Measurements from ENCODE around the gene HSD3B2. TPM values are rescaled to one million over a fixed set of nuclear protein-coding genes. Genes with fewer than 3 reads are reported as not detected.
A peak's percentile ranks its signal among the peaks of the same experiment; 100 is the strongest.

Gene HSD3B2
- total RNA-seq, 1 experiment from 2014 or later = not detected

- H4K8ac ChIP-seq (replicated peaks; ENCODE audit: insufficient read length, low read depth, low read length) = no peak overlapping the region
- no peak overlapping the region for H3K56ac ChIP-seq (ENCODE audit: insufficient read length, low read depth, low read length)
- H4K91ac ChIP-seq (ENCODE audit: insufficient read length, low read depth, low read length) = no peak overlapping the region
- Mint-ChIP-seq H3K36me3 (ENCODE audit: insufficient read depth in 1 of 3, low read depth in 3 of 3) (peaks cover 0 to 1% (median 0%) of the 10 kb centered on the region in 3 experiments; a peak in 2 of 7 replicates), H3K4me1 (peaks cover 24 to 26% of the 10 kb centered on the region in 2 experiments), H3K27me3 (ENCODE audit: low read depth) (no peaks in the 10 kb centered on the region; the same call in 1 of the 2 replicates), H3K27ac (no peak overlapping the region), H3K4me3 (no peak overlapping the region), H3K9me3 (no peaks in the 10 kb centered on the region; a peak in 1 of 5 replicates)
- no peak overlapping the region for H3K18ac ChIP-seq (ENCODE audit: insufficient read length, low read depth, low read length)
- H3K23me2 ChIP-seq (ENCODE audit: insufficient read length, low read depth, low read length, poor library complexity, severe bottlenecking) = no peaks in the 10 kb centered on the region
- peak; percentile 99 for TF ChIP-seq CTCF (conservative IDR thresholded peaks at IDR 0.05)
- H3K23ac ChIP-seq (ENCODE audit: insufficient read length, low read depth, low read length) = no peak overlapping the region
- H2BK5ac ChIP-seq (ENCODE audit: insufficient read length, low read length) = no peak overlapping the region
- H3K27me3 ChIP-seq (ENCODE audit: insufficient read depth, low read length) = no peaks in the 10 kb centered on the region
- no peak overlapping the region for H2AK5ac ChIP-seq (ENCODE audit: insufficient read length, low read length)
- no peaks in the 10 kb centered on the region for H3K9me3 ChIP-seq (ENCODE audit: control insufficient read depth, low read depth, low read length)
- no peak overlapping the region for H3K4ac ChIP-seq (ENCODE audit: low read depth, low read length)
- no peak overlapping the region for H3K4me2 ChIP-seq (ENCODE audit: insufficient read depth, insufficient read length, low read length)
- no peaks in the 10 kb centered on the region for H3K79me1 ChIP-seq (ENCODE audit: insufficient read depth, low read depth, low read length, poor library complexity, severe bottlenecking)
- no peak for DNase-seq
- no peak overlapping the region for H2AFZ ChIP-seq (ENCODE audit: low read length)
- no peak overlapping the region for H3K14ac ChIP-seq (ENCODE audit: insufficient read depth, low read length)
- no peak overlapping the region for H3T11ph ChIP-seq (ENCODE audit: low read length)
- H2BK20ac ChIP-seq (ENCODE audit: low read depth, low read length, poor library complexity, severe bottlenecking) = no peak overlapping the region
- no peak overlapping the region for H2BK15ac ChIP-seq (ENCODE audit: low read depth, low read length)
- H3K79me2 ChIP-seq (ENCODE audit: insufficient read depth, low read length) = no peaks in the 10 kb centered on the region
- H4K5ac ChIP-seq (ENCODE audit: insufficient read length, low read depth, low read length) = no peak overlapping the region
- H2BK120ac ChIP-seq (ENCODE audit: low read depth, low read length, poor library complexity, severe bottlenecking) = no peak overlapping the region
- peak overlapping the region; percentile 89 for H2BK12ac ChIP-seq (ENCODE audit: insufficient read length, low read depth, low read length)
- no peak overlapping the region for H3K27ac ChIP-seq (ENCODE audit: insufficient read length, low read depth, low read length)
- H4K20me1 ChIP-seq (ENCODE audit: control insufficient read depth, insufficient read depth, insufficient read length) = no peaks in the 10 kb centered on the region
- H3K4me1 ChIP-seq (ENCODE audit: insufficient read depth, low read length) = no peaks in the 10 kb centered on the region
- no peak overlapping the region for H3K9ac ChIP-seq (ENCODE audit: extremely low read depth, insufficient read length, low read length)
- no CpG with 5 or more reads among the region's 13 CpGs for WGBS (ENCODE audit: extremely low coverage, insufficient read length, low lambda C conversion rate)
Observed at GRCh38 chr1:119367432-119368124, 47.4 kb upstream of the HSD3B2 start.
